ENCODE results near the gene ROCK2. TPM values are rescaled to one million over a fixed set of nuclear protein-coding genes. Genes with fewer than 3 reads are reported as not detected.

The ROCK2 gene
- total RNA-seq, 1 experiment from 2014 or later: 25.9 TPM

DNA sequence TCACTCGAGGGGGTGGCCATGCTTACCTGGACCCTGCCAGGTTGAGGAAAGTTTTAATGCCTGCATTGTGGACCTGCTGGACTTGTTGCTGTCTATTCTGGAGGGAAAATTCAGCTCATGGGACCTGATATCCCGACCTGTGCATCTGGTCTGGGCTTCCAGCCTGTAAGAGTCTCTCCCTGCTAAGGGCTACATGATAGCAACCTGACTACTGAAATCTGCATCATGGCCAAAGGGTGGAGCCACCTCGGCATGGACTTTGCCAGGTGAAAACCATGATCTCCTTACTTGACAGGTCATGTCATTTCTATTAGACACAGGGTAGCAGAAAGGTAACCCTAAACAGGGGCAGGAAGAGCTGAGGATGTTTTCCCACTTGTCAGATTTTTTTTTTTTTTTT, 202.1 kb downstream of the ROCK2 start (continued):
- TF ChIP-seq AFF4 (CRISPR knock-in tag; IDR thresholded peaks at IDR 0.05; ENCODE audit: borderline replicate concordance) (no peak), HMGA2 (CRISPR knock-in tag; IDR thresholded peaks at IDR 0.05) (no peak)

DNA sequence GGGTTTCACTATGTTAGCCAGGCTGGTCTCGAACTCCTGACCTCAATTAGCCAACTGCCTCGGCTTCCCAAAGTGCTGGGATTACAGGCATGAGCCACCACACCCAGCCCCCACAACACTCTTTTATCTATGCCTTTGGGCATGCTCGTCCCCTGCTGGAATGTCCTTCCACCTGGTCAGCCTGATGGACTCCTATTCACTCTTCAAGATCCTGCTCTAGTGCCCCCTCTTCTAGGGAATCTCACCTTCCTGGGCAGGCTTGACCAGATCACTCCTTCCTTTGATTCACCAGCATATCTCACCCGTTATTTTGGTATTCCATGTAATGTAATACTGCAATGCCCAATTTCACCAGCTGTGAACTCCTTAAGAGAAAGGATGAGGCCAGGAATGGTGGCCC, 203.1 kb downstream of the ROCK2 start:
- ChIA-PET CTCF (interaction anchor here (0.7 kb wide), 1 partner anchor 418 kb away, joined by 3 read pairs; no protein-coding TSS in a partner anchor), POLR2A (no interaction called here)
- H3K27me3 Mint-ChIP-seq (ENCODE audit: low read depth): no peaks in the 10 kb centered on the region
- ATAC-seq: no peak
- no peaks in the 10 kb centered on the region for H3K4me1 Mint-ChIP-seq
- no peaks in the 10 kb centered on the region for H3K36me3 Mint-ChIP-seq
- H3K27ac Mint-ChIP-seq: no peak overlapping the region
- peaks cover 9% of the 10 kb centered on the region for H3K9me3 Mint-ChIP-seq
- H3K4me3 Mint-ChIP-seq: no peak overlapping the region
- DNase-seq (ENCODE audit: low spot score): no peak
- TF ChIP-seq MLX (CRISPR knock-in tag; IDR thresholded peaks at IDR 0.05) (no peak), PRRX2 (CRISPR knock-in tag; IDR thresholded peaks at IDR 0.05) (no peak), CREM (CRISPR knock-in tag; IDR thresholded peaks at IDR 0.05) (no peak), NR2C2 (CRISPR knock-in tag; IDR thresholded peaks at IDR 0.05) (no peak), MAX (CRISPR knock-in tag; IDR thresholded peaks at IDR 0.05) (no peak), ESRRA (CRISPR knock-in tag; IDR thresholded peaks at IDR 0.05; ENCODE audit: borderline replicate concordance) (no peak), ARID4B (CRISPR knock-in tag; IDR thresholded peaks at IDR 0.05; ENCODE audit: borderline replicate concordance) (no peak), GRHL2 (CRISPR knock-in tag; IDR thresholded peaks at IDR 0.05; ENCODE audit: insufficient replicate concordance, severe bottlenecking) (no peak), SP1 (CRISPR knock-in tag; conservative IDR thresholded peaks at IDR 0.05) (no peak), RELA (CRISPR knock-in tag; IDR thresholded peaks at IDR 0.05; ENCODE audit: borderline replicate concordance) (no peak), PRDM15 (CRISPR knock-in tag; IDR thresholded peaks at IDR 0.05) (no peak), ZNF423 (CRISPR knock-in tag; IDR thresholded peaks at IDR 0.05) (no peak), ZNF263 (CRISPR knock-in tag; IDR thresholded peaks at IDR 0.05; ENCODE audit: low read depth) (no peak), CBFB (CRISPR knock-in tag; IDR thresholded peaks at IDR 0.05; ENCODE audit: low read depth) (no peak)
- TF ChIP-seq, protein P1, sequence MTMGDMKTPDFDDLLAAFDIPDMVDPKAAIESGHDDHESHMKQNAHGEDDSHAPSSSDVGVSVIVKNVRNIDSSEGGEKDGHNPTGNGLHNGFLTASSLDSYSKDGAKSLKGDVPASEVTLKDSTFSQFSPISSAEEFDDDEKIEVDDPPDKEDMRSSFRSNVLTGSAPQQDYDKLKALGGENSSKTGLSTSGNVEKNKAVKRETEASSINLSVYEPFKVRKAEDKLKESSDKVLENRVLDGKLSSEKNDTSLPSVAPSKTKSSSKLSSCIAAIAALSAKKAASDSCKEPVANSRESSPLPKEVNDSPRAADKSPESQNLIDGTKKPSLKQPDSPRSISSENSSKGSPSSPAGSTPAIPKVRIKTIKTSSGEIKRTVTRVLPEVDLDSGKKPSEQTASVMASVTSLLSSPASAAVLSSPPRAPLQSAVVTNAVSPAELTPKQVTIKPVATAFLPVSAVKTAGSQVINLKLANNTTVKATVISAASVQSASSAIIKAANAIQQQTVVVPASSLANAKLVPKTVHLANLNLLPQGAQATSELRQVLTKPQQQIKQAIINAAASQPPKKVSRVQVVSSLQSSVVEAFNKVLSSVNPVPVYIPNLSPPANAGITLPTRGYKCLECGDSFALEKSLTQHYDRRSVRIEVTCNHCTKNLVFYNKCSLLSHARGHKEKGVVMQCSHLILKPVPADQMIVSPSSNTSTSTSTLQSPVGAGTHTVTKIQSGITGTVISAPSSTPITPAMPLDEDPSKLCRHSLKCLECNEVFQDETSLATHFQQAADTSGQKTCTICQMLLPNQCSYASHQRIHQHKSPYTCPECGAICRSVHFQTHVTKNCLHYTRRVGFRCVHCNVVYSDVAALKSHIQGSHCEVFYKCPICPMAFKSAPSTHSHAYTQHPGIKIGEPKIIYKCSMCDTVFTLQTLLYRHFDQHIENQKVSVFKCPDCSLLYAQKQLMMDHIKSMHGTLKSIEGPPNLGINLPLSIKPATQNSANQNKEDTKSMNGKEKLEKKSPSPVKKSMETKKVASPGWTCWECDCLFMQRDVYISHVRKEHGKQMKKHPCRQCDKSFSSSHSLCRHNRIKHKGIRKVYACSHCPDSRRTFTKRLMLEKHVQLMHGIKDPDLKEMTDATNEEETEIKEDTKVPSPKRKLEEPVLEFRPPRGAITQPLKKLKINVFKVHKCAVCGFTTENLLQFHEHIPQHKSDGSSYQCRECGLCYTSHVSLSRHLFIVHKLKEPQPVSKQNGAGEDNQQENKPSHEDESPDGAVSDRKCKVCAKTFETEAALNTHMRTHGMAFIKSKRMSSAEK (CRISPR knock-in tag; IDR thresholded peaks at IDR 0.05; ENCODE audit: borderline replicate concordance): no peak

All from WTC11 (cell line).